SK-N-SH (cell line): ENCODE data around the gene UBTF. TPM values are rescaled to one million over a fixed set of nuclear protein-coding genes. Genes with fewer than 3 reads are reported as not detected.

ENCODE experiments used
- CTCF ChIA-PET: fragments of 300-600, 350-600 bp; formaldehyde crosslinking; extraction: SDS; loops from one replicate; lab custom pipeline; 2021; lab: Yijun Ruan, JAX
- POLR2A ChIA-PET: fragments of 350-600 bp; sonication (Branson Sonifier 250); formaldehyde crosslinking; extraction: SDS; loops from one replicate; lab custom pipeline; 2020; ENCODE audit warnings: antibody characterized with exemption, inconsistent platforms; lab: Yijun Ruan, JAX
- DNase-seq: peaks from one replicate; pipeline ENCODE4 v3.0.0; 2012
- H2AFZ ChIP-seq: fragments of 200-600 bp; sonication (generic); 2 replicates; pipeline ENCODE4 v1.8.1; 2016; ENCODE audit warnings: antibody characterized with exemption, mild to moderate bottlenecking, low read depth
- H3F3A ChIP-seq: fragments of 200-600 bp; sonication (generic); replicated peaks from 2 replicates; pipeline ENCODE3; 2016; ENCODE audit warnings: antibody characterized with exemption, mild to moderate bottlenecking; ENCODE audit not compliant: insufficient read depth
- H3K27ac ChIP-seq, 2 experiments: fragments of 200-500 bp in 1 of 2; fragments of 200-600 bp in 1 of 2; sonication (Bioruptor generic) in 1 of 2; sonication (generic), shearing (Covaris generic) in 1 of 2; 2 replicates each; pipeline versions ENCODE4 v1.5.1 to v1.6.1; 2014 to 2016; ENCODE audit warnings: low read depth in 2 of 2, inconsistent platforms in 1 of 2, low read length in 1 of 2, mild to moderate bottlenecking in 1 of 2, mixed read lengths in 1 of 2
- H3K27me3 ChIP-seq: fragments of 200-600 bp; sonication (generic), shearing (Covaris generic); 2 replicates; pipeline ENCODE4 v1.6.1; 2016; ENCODE audit warnings: mixed run types; ENCODE audit not compliant: insufficient read depth
- H3K36me3 ChIP-seq, 2 experiments: fragments of 200-500 bp in 1 of 2; fragments of 200-600 bp in 1 of 2; sonication (Bioruptor generic) in 1 of 2; sonication (generic) in 1 of 2; replicated peaks in 1 of 2; 2 replicates each; pipeline versions ENCODE3 to v1.5.1; 2014 to 2016; ENCODE audit warnings: low read length in 1 of 2, mild to moderate bottlenecking in 1 of 2; ENCODE audit not compliant: insufficient read depth in 2 of 2, control insufficient read depth in 1 of 2
- H3K4me1 ChIP-seq, 2 experiments: fragments of 200-500 bp in 1 of 2; fragments of 200-600 bp in 1 of 2; sonication (Bioruptor generic) in 1 of 2; sonication (generic), shearing (Covaris generic) in 1 of 2; 2 replicates each; pipeline versions ENCODE4 v1.5.1 to v1.6.1; 2014 to 2016; ENCODE audit warnings: low read depth in 1 of 2, low read length in 1 of 2, mixed run types in 1 of 2; ENCODE audit not compliant: insufficient read depth in 2 of 2, control insufficient read depth in 1 of 2
- H3K4me2 ChIP-seq: fragments of 200-600 bp; sonication (generic), shearing (Covaris generic); 2 replicates; pipeline ENCODE4 v1.6.1; 2017; ENCODE audit warnings: mixed run types
- H3K4me3 ChIP-seq, 2 experiments: fragments of 200-500 bp in 1 of 2; fragments of 200-600 bp in 1 of 2; sonication (Bioruptor generic) in 1 of 2; sonication (generic), shearing (Covaris generic) in 1 of 2; 2 replicates each; pipeline versions ENCODE4 v1.5.1 to v1.8.1; 2014 to 2016; ENCODE audit warnings: low read depth in 2 of 2, inconsistent platforms in 1 of 2, low read length in 1 of 2, mild to moderate bottlenecking in 1 of 2, mixed read lengths in 1 of 2, moderate library complexity in 1 of 2
- H3K79me2 ChIP-seq: fragments of 200-600 bp; sonication (generic); 2 replicates; pipeline ENCODE4 v1.8.1; 2017; ENCODE audit warnings: mild to moderate bottlenecking; ENCODE audit not compliant: insufficient read depth
- H3K9ac ChIP-seq: fragments of 200-600 bp; sonication (generic); 2 replicates; pipeline ENCODE4 v1.6.1; 2017; ENCODE audit warnings: mixed run types
- H3K9me2 ChIP-seq: fragments of 200-600 bp; sonication (generic); 2 replicates; pipeline ENCODE4 v1.6.1; 2017; ENCODE audit warnings: mixed run types
- H3K9me3 ChIP-seq: fragments of 200-600 bp; sonication (generic); 2 replicates; pipeline ENCODE4 v1.6.1; 2017; ENCODE audit warnings: mixed run types, mild to moderate bottlenecking, moderate library complexity
- H4K20me1 ChIP-seq: fragments of 200-600 bp; sonication (generic); 2 replicates; pipeline ENCODE4 v1.6.1; 2017; ENCODE audit warnings: mild to moderate bottlenecking, mixed run types; ENCODE audit not compliant: insufficient read depth
- CHD2 ChIP-seq: fragments of 150-350 bp; IDR thresholded peaks from 2 replicates; pipeline ENCODE4 v1.6.1; 2018; ENCODE audit warnings: low read length; ENCODE audit not compliant: partially characterized antibody
- GABPA ChIP-seq: IDR thresholded peaks from 2 replicates; pipeline ENCODE4 v1.4.0; 2012; ENCODE audit warnings: low read depth, mild to moderate bottlenecking
- JUND ChIP-seq: IDR thresholded peaks from 2 replicates; pipeline ENCODE4 v1.4.0; 2012
- RFX5 ChIP-seq: IDR thresholded peaks from 2 replicates; pipeline ENCODE4 v1.6.1; 2012; ENCODE audit warnings: mild to moderate bottlenecking, improper control_type of control experiment, low read length
- SIN3A ChIP-seq: IDR thresholded peaks from 2 replicates; pipeline ENCODE4 v1.6.1; 2012; ENCODE audit warnings: low read depth, mild to moderate bottlenecking, low read length, moderate library complexity, borderline replicate concordance
- SMC3 ChIP-seq: IDR thresholded peaks from 2 replicates; pipeline ENCODE4 v1.6.1; 2012; ENCODE audit warnings: low read depth, low read length, improper control_type of control experiment
- WGBS: methylation state at CpG from one replicate; pipeline ENCODE4 v1.1.6; 2017; ENCODE audit warnings: low lambda C conversion rate; 5-methylcytosine and 5-hydroxymethylcytosine counted together
- polyA plus RNA-seq, 3 experiments: library from polyadenylated mRNA; depleted of rRNA; stranded (reverse); fragments of >200 nt; gene quantifications; 2 replicates each; pipeline ENCODE4 v1.2.3, GENCODE V29; 2012
- TF ChIP-seq, protein P1 (sequence below): fragments of 150-350 bp; IDR thresholded peaks from 2 replicates; pipeline ENCODE4 v1.6.1; 2017; ENCODE audit warnings: antibody characterized with exemption, low read length, low read depth, borderline replicate concordance
- TF ChIP-seq, protein P2 (sequence below): IDR thresholded peaks from 2 replicates; pipeline ENCODE4 v1.4.0; 2012; ENCODE audit warnings: low read depth, borderline replicate concordance

Gene UBTF
- polyA plus RNA-seq, 1 of the 3 experiments (the other 2 are of a cell fraction), result 37.2 TPM

DNA sequence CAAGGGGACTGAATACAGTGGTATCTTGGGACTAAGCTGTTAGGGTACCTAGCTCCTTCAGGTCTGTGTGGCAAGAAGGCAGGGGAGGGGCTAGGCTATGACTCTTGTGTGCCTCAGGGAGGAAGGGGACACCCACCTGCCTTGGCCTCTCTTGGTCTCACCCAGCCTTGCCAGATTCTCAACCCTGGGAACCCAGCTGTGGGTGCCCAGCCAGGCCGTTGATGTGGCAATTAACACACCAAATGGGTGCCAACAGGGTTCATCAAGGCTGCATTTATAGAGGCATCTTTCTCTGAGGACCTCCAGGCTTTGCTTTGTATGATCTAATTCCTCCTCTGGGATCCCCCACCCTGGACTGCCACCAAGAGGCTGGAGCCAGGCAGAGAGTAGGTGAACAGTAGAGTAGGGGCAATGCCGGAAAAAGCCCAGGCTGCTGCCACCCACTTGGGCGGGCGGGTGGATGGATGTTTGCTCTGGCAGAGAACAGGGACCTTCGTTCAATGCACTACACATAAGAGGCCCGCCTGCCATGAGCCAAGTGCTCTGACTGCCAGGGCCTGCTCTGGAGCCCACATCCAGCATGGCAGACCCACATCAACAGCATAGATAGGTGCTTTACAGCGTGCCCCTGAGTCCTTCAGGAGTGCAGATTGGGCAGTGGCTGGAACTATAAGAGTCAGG, 52.2 kb downstream of the UBTF start (continued):
- TF ChIP-seq, protein P1, sequence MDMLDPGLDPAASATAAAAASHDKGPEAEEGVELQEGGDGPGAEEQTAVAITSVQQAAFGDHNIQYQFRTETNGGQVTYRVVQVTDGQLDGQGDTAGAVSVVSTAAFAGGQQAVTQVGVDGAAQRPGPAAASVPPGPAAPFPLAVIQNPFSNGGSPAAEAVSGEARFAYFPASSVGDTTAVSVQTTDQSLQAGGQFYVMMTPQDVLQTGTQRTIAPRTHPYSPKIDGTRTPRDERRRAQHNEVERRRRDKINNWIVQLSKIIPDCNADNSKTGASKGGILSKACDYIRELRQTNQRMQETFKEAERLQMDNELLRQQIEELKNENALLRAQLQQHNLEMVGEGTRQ, result no peak
- TF ChIP-seq CHD2 (no peak), RFX5 (no peak), GABPA (no peak)

DNA sequence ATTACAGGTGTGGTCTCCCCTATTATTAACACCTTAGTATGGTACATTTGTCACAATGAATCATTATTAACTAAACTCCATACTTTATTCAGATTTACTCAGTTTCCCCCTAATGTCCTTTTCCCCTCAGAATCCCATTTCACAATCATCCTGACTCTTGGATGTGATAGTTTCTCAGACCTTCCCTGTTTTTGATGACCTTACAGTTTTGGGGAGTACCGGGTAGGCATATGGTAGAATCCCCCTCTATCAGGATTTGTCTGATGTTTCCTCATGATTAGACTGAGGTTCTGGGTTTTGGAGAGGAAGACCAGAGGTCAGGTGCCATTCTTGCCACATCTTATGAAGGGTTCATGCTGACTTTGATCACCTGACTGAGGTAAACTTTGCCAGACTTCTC, 55.0 kb downstream of the UBTF start:
- H3K4me2 ChIP-seq, result no peak overlapping the region
- H3K9me2 ChIP-seq, result no peaks in the 10 kb centered on the region
- DNase-seq, result no peak
- H3K9ac ChIP-seq, result no peak overlapping the region
- peaks cover 0 to 3% of the 10 kb centered on the region in 2 experiments; a peak in 1 of 4 replicates for H3K4me1 ChIP-seq
- H2AFZ ChIP-seq, result no peak overlapping the region
- H3K27me3 ChIP-seq, result no peaks in the 10 kb centered on the region
- H4K20me1 ChIP-seq, result no peaks in the 10 kb centered on the region
- no peak overlapping the region for H3K27ac ChIP-seq
- H3K36me3 ChIP-seq, result no peaks in the 10 kb centered on the region
- H3K4me3 ChIP-seq, result no peak overlapping the region
- CTCF ChIA-PET, result interaction anchor here (1.8 kb wide), 1 partner anchor 14 kb away, joined by 8 read pairs; no protein-coding TSS in a partner anchor
- TF ChIP-seq SIN3A (no peak), SMC3 (no peak)
- no peaks in the 10 kb centered on the region for H3K9me3 ChIP-seq
- POLR2A ChIA-PET, result no interaction called here
- no peaks in the 10 kb centered on the region for H3K79me2 ChIP-seq
- H3F3A ChIP-seq, result peaks cover 3% of the 10 kb centered on the region
- 100% methylated on average over 1 of the region's 1 CpG for WGBS

DNA sequence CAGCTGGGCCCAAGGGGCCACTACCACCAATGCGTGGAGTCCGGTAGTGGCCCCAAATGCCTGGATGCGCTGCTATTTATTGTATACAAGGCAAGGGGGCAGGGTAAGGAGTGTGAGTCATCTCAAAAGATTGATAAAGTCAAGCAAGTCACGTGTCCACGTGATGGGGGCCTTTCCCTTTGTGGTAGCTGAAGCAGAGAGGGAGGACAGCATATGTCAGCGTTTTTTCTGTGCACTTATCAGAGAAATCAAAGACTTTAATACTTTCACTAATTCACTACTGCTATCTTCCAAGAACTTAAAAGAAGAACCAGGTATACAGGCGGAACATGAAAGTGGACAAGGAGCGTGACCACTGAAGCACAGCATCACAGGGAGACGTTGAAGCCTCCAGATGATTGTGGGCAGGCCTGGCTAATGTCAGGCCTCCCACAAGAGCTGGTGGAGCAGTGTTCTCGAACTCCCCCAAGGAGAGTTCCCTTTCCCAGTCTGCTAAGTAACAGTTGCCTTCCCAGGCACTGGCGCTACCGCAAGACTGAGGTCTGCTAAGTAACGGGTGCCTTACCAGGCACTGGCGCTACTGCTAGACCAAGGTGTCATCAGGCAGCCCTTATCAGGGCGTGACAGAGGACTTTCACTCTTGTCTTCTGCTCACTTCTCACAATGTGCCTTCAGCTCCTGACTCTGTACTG, 59.8 kb downstream of the UBTF start:
- no peak overlapping the region for H3K9ac ChIP-seq
- POLR2A ChIA-PET, result no interaction called here
- H3K27me3 ChIP-seq, result no peaks in the 10 kb centered on the region
- TF ChIP-seq, protein P2, sequence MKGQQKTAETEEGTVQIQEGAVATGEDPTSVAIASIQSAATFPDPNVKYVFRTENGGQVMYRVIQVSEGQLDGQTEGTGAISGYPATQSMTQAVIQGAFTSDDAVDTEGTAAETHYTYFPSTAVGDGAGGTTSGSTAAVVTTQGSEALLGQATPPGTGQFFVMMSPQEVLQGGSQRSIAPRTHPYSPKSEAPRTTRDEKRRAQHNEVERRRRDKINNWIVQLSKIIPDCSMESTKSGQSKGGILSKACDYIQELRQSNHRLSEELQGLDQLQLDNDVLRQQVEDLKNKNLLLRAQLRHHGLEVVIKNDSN, result peak; percentile 11; the same call in 1 of the 2 replicates
- TF ChIP-seq JUND, result no peak
- TF ChIP-seq, all 33 proteins: peak for 1
- Histone ChIP-seq H3K9me2 (no peaks in the 10 kb centered on the region), H2AFZ (no peak overlapping the region), H3K79me2 (no peaks in the 10 kb centered on the region; the same call in 1 of the 2 replicates), H3K9me3 (no peaks in the 10 kb centered on the region), H3K4me1 (no peaks in the 10 kb centered on the region), H3F3A (no peaks in the 10 kb centered on the region), H3K27ac (no peak overlapping the region), H3K36me3 (peaks cover 0 to 5% of the 10 kb centered on the region in 2 experiments), H3K4me3 (no peak overlapping the region), H3K4me2 (no peak overlapping the region), H4K20me1 (no peaks in the 10 kb centered on the region)
- WGBS, result 93% methylated on average over 11 of the region's 15 CpGs
- no peak for DNase-seq
- CTCF ChIA-PET, result interaction anchor here (0.9 to 2.8 kb wide), 3 partner anchors 9 to 77 kb away, joined by 3 to 13 read pairs (median 3); no protein-coding TSS in a partner anchor
